OCI-LY7 (cell line): ENCODE data around the gene CFAP157.

Source experiments
- CTCF ChIP-seq: fragments of 200-600 bp; sonication (generic); conservative IDR thresholded peaks from 2 replicates; pipeline ENCODE4 v1.5.1; 2014; ENCODE audit warnings: mild to moderate bottlenecking, antibody characterized with exemption, low read length, moderate library complexity, mixed read lengths
- EZH2phosphoT487 ChIP-seq: fragments of 200-600 bp; sonication (generic); IDR thresholded peaks from 2 replicates; pipeline ENCODE4 v1.6.1; 2018; ENCODE audit warnings: low read depth, borderline replicate concordance, mild to moderate bottlenecking, mixed run types, antibody characterized with exemption, low read length, moderate library complexity, mixed read lengths

DNA sequence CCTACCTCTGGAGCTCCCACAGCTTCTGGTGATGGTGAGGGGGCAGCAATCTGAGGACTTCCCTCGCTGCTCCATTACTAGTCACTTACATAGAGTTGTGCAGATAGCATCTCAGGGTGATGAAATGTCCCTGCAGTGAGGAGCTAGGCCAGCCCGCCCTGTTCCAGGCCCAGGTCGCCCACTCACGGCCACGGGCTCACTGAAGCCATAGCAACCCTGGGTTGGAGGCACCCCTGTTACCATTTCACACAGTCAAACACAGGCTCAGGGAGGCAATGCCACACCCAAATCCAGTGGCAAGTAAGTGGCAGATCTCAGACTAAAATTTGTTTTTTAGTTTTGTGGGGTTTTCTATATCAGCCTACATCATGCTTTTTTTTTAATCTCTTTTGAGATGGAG, 52.1 kb downstream of the CFAP157 start:
- TF ChIP-seq EZH2phosphoT487 (no peak), CTCF (no peak)
